Left kidney (tissue), 2 donors: ENCODE data around the gene PRKN. TPM values are rescaled to one million over a fixed set of nuclear protein-coding genes. Genes with fewer than 3 reads are reported as not detected.
A peak's percentile ranks its signal among the peaks of the same experiment; 100 is the strongest.

Experiments used
- DNase-seq: peaks from one replicate; pipeline ENCODE4 v3.0.0-alpha.2; 2013
- polyA plus RNA-seq: library from polyadenylated mRNA; unstranded; fragments of 120-200 nt; gene quantifications from one replicate; pipeline ENCODE4 v1.2.1, GENCODE V29; 2013; ENCODE audit not compliant: insufficient read length

PRKN gene
- polyA plus RNA-seq, 1 donor, result 7.7 TPM

DNA sequence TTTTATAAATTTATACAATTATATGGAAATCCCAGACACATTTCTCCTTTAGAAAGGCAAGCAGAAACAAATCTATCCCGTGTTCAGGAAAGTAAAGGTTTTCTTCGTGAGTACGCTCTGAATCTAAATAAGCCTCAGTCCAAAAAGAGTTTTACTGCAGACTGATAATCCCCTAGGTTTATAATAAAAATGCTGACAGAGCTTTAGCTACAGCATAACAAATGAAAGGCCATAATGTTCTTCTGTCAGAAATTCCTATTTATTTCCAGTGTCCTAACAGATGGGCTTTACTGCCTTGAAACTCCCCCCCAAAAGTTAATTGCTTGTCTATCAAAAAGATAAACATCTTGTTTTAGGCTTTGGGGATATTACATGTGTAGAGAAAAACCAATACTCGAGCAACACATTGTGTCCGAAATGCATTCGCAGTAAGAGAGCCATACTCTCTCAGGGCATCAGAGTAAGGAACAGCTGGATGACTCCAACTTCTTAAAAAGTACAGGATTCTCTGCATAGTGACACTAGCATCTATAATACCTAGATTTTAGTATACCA lies 109.0 kb downstream of the PRKN start:
- no peak for DNase-seq

- DNase-seq, result no peak
Measured at GRCh38 chr6:162615016-162615705, 112.4 kb downstream of the PRKN start.

GRCh38 chr6:162613310-162613709 lies 114.3 kb downstream of the PRKN start:
- DNase-seq, result no peak

DNA sequence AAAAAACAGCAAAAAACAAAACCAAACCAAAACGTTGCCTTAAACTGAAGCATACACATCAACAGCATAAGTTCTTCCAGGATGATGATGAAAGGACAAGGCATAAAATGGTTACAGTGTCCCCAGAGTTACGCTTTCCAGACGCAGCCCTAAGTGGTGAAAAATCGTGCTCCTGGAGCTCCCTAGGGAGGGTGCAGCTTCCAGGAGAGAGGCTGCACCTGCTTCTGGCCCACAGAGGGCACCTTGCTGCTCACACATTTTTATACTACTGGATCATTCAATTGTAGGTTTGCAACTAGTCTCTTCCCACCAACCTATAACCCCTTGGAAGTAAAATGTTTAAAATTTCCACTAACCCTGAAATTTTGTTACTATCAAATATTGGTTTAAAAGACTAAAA lies 115.0 kb downstream of the PRKN start:
- DNase-seq, result no peak

DNA sequence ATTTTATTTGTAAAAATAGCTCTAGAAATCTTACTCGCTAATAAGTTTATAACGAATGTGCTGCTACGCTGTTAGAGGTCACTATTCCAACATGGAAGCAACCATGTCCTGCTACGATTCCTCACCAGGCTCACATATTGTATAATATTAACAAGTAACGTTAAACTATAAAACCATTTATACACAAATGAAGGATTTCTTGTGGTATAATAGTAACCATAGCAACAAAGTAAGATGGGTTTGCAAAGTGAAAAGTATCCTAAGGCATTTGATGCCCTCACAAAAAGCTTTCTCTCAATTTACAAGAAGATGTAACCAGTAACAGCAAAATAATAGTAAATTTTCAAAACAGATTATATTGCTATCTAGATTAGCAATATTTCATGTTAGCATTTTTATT lies 117.2 kb downstream of the PRKN start:
- DNase-seq, result no peak

DNA sequence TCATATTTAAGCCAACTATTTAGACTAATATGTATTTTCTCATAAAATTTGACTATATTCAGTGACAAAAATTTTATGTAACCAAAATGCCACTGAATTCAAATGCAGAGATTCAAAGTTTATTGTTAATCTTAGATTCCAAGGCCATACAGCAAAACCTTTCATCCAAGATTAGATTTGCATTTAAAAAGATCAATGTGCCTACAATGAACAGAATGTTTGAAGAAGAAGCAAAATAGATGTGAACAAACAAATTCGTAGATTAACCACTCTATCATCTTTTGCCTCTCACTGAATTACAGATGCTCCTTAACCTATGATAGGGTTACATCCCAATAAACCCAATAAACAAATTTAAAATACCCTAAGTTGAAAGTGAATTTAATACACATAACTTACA lies 121.7 kb downstream of the PRKN start:
- no peak for DNase-seq

DNA sequence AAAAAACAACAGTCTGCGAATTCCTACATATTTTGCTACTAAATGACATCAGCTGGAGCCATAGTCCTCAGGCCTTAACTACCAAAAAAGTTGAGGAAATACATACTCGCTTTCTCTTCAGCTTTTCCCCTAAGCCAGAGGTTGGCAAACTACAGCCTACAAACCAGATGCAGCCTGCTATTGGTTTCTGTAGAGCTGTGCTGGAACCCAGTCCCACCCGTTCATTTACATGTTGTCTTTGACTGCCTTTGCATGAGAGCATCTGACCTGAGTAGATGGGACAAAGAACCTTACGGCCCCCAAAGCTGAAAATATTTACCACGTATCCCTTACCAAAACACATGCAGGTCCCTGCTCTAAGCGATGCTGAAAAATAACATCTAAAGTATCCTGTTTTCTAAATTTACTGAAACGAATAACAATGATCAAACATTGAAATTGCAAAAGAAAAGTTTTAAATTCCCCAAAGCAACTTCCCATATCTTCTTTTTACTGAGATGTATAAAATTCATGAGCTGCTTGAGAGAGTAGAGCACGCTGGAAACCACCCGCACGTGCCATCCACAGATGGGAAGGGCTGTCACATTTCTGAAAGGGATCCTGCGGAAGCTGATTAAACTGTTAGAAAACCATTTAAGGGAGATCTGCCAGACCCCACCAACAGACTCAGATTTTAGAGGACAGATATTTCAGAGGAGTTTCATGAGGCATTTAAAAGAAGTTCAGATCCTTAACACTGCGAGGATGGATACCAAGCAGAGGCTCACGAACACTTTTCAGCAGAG lies 124.1 kb downstream of the PRKN start:
- no peak for DNase-seq

GRCh38 chr6:162602759-162603158 lies 124.8 kb downstream of the PRKN start:
- DNase-seq, result no peak

- DNase-seq, result no peak
Measured at GRCh38 chr6:162596676-162597075, 130.9 kb downstream of the PRKN start.

DNA sequence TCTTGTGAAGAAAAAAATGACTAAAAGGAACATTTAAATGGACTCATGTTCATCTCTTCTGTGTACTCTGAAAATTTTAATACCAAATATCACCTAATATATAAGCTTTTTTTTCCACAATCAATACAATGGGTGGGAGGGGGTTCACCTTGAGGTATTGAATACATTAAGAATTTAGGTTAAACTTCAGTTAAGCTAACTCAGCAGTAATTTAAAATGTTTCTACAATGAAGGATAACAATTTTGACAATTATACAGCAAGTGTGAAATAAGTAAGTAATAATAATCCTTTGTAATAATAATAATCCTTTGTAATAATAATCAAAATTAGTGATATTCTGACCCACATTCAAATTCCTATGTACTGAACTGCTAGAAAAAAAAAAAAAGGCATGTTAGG lies 136.0 kb downstream of the PRKN start:
- DNase-seq, result no peak

DNA sequence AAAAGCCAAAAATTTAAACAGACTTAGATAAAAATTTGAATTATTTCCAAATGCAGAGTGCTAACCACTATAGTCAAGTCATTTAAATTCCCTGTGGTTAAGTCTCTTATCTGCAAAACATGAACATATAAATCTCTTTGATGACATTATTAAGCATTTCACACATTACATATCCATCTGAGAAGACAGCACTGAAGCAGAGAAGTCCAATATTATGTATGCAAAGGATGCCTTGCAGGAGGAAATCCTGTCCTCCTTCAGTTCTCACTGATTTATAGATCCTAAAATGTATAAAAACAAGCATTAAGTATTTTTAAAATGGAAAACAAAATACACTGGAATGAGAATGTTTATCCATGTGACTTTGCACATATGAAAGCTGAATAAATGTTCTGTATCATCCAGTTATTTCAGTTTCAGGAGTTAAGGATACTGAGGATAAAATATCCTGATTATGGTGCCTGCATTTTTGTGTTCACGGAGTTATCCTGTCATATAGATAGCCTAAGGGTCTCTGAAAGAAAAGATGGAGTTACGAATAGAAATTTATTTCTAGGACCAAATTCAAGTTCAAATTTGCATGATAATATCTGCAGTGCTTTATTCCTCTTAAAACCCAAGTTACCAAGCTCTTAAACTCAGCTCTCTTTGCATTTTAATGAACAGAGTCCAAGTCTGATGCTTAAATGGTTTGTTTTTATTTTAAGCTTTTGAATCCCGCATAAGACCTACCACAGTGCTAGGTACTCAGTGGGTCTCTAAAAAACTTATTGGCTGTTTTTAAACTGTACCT lies 145.4 kb downstream of the PRKN start:
- no peak for DNase-seq

DNA sequence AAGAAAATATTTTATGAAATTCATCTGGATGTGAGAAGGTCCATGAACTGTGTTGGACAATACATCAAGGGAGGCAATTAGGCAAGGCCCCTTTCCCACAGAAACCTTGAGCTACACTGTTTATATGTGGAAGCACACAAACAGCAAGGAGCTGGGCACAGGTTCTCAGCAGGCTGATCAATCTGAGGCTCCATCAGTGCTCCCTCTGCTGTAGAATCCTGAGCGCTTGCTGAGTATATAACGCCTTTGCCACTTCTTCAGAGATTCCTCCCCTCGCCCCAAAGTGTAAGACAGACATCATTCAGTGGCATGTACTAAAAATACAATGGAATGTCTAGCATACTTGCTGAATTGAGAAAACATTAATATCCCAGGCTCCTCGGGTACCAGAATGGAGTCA lies 146.9 kb downstream of the PRKN start:
- no peak for DNase-seq

- no peak for DNase-seq
Measured at GRCh38 chr6:162576016-162576415, 151.6 kb downstream of the PRKN start.

DNA sequence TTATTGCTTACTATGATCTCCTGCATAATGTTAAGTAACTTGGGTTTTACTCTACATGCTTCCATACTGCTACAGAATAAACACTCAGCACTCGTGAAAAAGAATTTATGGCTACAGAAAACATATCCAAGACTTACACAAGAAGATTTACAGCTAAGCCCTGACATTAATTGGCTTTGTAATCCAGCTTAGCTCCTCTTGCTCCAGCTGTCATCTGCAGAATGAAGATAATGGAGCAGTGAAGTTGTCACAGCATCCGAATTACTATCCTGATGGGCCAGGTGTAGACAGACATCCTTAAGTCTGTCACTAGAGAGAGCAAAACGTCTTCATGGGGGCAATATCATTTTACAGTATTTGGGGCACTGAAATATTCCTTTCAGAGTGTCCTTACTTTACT lies 155.3 kb downstream of the PRKN start:
- no peak for DNase-seq

GRCh38 chr6:162568266-162568665 lies 159.3 kb downstream of the PRKN start:
- no peak for DNase-seq

- DNase-seq, result no peak
Measured at GRCh38 chr6:162562041-162562440, 165.5 kb downstream of the PRKN start.

DNA sequence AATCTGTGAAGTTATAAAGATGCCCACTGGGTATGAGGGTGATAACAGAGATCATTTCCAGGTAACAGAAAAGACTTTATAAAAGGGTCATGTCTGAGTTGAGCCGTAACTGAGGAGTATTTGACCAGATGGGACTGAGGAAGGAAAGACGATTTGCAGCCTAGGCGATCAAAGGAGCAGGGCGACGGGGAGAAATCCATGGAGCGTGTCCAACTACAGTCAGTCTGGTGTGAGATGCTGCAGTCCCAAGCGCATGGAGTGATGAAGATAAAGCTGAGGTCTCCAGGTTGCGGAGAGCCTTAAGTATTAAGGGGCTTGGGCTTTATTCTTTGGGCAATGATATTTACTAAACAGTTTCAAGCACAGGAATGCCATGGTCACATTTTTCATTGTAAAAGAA lies 166.7 kb downstream of the PRKN start:
- DNase-seq, result peak; percentile 18

DNA sequence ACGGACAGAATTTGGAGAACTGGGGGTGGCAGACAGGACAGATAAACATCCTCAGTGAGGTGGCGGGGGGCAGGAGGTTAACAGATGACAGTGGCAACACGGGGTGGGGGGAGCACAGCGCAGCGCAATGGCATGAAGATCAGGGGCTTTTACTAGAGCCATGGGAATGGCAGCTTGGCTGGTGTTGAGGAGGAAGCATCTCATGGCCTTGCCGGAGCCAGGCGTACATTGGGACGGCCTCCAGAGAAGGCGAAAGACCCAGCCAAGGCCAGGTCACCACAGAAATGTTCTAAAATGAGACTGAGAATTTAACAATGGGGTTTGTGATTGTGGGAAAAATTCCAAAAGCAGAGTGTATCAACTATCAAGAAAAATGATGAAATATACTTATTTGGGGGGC lies 173.0 kb downstream of the PRKN start:
- DNase-seq, result no peak

DNA sequence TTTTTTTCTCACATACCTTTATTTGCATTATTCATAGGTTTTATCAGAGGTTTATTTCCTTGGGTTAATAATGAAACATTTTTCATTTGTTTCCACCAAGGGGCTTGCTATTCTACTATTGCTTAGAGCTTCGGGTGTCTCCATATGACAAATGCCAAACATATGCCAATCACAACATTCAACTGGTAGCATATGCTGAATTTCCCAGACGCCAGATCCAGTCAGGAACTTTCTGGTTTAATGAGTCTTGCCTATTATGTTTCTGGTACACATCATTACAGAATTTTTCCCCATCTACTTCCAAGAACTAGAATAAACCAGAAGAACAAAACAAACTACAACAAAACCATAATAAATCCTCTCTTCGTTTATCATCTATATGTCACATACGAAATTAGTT lies 180.7 kb downstream of the PRKN start:
- no peak for DNase-seq

- no peak for DNase-seq
Measured at GRCh38 chr6:162543221-162543620, 184.3 kb downstream of the PRKN start.

DNA sequence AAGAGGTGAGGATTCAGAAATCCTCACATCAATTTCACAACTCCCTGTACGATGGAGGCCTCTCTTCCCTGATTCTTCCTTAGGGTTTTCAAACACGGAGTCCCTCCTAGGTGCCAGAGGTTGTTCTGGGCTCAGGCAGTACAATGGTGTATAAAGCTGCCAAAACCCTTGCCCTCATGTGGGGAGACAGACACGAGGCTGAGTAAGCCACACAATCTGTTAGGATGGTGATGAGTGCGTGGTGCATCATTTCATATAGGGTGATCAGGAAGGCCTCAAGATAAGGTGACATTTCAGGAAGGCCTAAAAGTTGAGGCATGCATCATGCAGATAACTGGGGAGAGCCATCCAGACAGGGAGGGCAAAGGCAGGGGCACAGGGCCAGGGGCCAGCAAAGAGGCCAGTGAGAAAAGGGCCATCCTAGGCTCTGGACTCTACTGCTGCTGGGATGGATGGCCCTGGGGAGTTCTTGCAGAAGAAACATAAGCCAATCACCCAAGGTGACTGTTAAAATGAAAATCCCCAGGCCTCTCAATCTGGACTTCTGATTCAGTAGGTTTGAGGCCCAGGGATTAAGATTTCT lies 186.5 kb downstream of the PRKN start:
- no peak for DNase-seq

GRCh38 chr6:162539321-162539720 lies 188.2 kb downstream of the PRKN start:
- DNase-seq, result no peak
